D721Med (cell line): ENCODE measurements around the gene C1R.

Source experiments
- DNase-seq: peaks from one replicate; pipeline ENCODE4 v3.0.0; 2011; ENCODE audit warnings: low spot score; ENCODE audit not compliant: insufficient read length
- FAIRE-seq: peaks from 2 replicates; lab custom pipeline; 2011; peaks lifted over from hg19 to GRCh38; lab: Jason Lieb, UNC
- CTCF ChIP-seq: IDR thresholded peaks from 2 replicates; pipeline ENCODE4 v1.5.1; 2012; ENCODE audit warnings: mild to moderate bottlenecking, control low read depth; ENCODE audit not compliant: insufficient read depth; ENCODE audit errors: missing control alignments

C1R gene

GRCh38 chr12:7106082-7106481 is 13.8 kb upstream of the C1R start:
- TF ChIP-seq CTCF = no peak
- FAIRE-seq (no peak), DNase-seq (no peak)

- DNase-seq = no peak
- no peak for FAIRE-seq
- TF ChIP-seq CTCF = no peak
These were observed 11.8 kb upstream of the C1R start for GRCh38 chr12:7103837-7104584.

- TF ChIP-seq CTCF = no peak
- DNase-seq = no peak
- FAIRE-seq = no peak
These were observed 10.3 kb upstream of the C1R start for GRCh38 chr12:7102582-7102981.

- TF ChIP-seq CTCF = no peak
- DNase-seq (no peak), FAIRE-seq (no peak)
These were observed 9.5 kb upstream of the C1R start for GRCh38 chr12:7101694-7102131.

GRCh38 chr12:7101047-7101693 is 8.9 kb upstream of the C1R start:
- DNase-seq (no peak), FAIRE-seq (no peak)
- TF ChIP-seq CTCF = no peak

- no peak for FAIRE-seq
- TF ChIP-seq CTCF = no peak
- DNase-seq = no peak
These were observed 8.0 kb upstream of the C1R start for GRCh38 chr12:7100239-7100638.
